Measurements from ENCODE around the gene MTA3.

MTA3 gene

GRCh38 chr2:42706836-42707235, 138.4 kb downstream of the MTA3 start:
- WGBS (ENCODE audit: insufficient coverage): 100% methylated on average over 2 of the region's 3 CpGs
- Histone ChIP-seq H3K9me3 (ENCODE audit: control extremely low read depth in 1 of 5, control insufficient read depth in 4 of 5, insufficient read depth in 2 of 5, low read depth in 1 of 5, low read length in 4 of 5) (no peaks in the 10 kb centered on the region), H3K4me1 (ENCODE audit: control extremely low read depth in 1 of 4, control insufficient read depth in 4 of 4, insufficient read depth in 4 of 4, low read length in 3 of 4) (no peaks in the 10 kb centered on the region), H3K27ac (ENCODE audit: insufficient read depth in 1 of 2, low read depth in 1 of 2, low read length in 2 of 2, poor library complexity in 1 of 2, severe bottlenecking in 2 of 2) (no peak overlapping the region), H3K4me3 (ENCODE audit: control insufficient read depth in 1 of 7, extremely low read depth in 1 of 7, insufficient read depth in 4 of 7, low read depth in 2 of 7, low read length in 6 of 7) (no peak overlapping the region), H3K36me3 (ENCODE audit: control insufficient read depth in 4 of 4, insufficient read depth in 4 of 4, low read length in 3 of 4) (peaks cover 0 to 14% (median 3%) of the 10 kb centered on the region in 4 experiments), H3K27me3 (replicated peaks in 2 of 5; ENCODE audit: control insufficient read depth in 4 of 5, insufficient read depth in 5 of 5, low read length in 4 of 5) (no peaks in the 10 kb centered on the region)
- CTCF ChIA-PET: no interaction called here
- DNase-seq: no peak
- POLR2A ChIA-PET: no interaction called here

DNA sequence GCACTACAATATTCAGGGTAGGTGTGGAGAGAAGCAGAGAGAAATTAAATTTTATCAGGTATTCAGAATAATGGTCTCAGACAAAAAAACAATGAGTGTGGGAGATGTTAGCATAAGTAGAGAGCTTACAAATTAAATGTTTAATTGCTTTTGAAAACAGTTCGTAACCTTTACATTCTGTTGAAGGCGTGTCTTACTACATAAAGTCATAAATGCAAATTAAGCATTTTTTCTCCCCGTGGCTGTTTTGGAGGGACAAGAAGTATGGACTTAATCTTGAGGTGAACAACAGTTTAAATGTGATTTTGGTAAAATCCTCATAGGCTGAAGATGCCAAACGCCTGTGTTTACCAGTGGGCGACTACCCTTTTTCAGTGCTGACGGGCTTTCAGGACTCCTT, 139.7 kb downstream of the MTA3 start:
- WGBS (ENCODE audit: insufficient coverage): 75% methylated on average over 2 of the region's 6 CpGs
- no peak for DNase-seq
- Histone ChIP-seq H3K4me3 (ENCODE audit: control insufficient read depth in 1 of 7, extremely low read depth in 1 of 7, insufficient read depth in 4 of 7, low read depth in 2 of 7, low read length in 6 of 7) (no peak overlapping the region), H3K27ac (ENCODE audit: insufficient read depth in 1 of 2, low read depth in 1 of 2, low read length in 2 of 2, poor library complexity in 1 of 2, severe bottlenecking in 2 of 2) (no peak overlapping the region), H3K9me3 (ENCODE audit: control extremely low read depth in 1 of 5, control insufficient read depth in 4 of 5, insufficient read depth in 2 of 5, low read depth in 1 of 5, low read length in 4 of 5) (no peaks in the 10 kb centered on the region), H3K4me1 (ENCODE audit: control extremely low read depth in 1 of 4, control insufficient read depth in 4 of 4, insufficient read depth in 4 of 4, low read length in 3 of 4) (no peaks in the 10 kb centered on the region), H3K27me3 (replicated peaks in 2 of 5; ENCODE audit: control insufficient read depth in 4 of 5, insufficient read depth in 5 of 5, low read length in 4 of 5) (no peaks in the 10 kb centered on the region), H3K36me3 (ENCODE audit: control insufficient read depth in 4 of 4, insufficient read depth in 4 of 4, low read length in 3 of 4) (peaks cover 0 to 14% (median 3%) of the 10 kb centered on the region in 4 experiments)
- ChIA-PET CTCF (no interaction called here), POLR2A (no interaction called here)

GRCh38 chr2:42711896-42712295, 143.5 kb downstream of the MTA3 start:
- DNase-seq: no peak
- Histone ChIP-seq H3K36me3 (ENCODE audit: control insufficient read depth in 4 of 4, insufficient read depth in 4 of 4, low read length in 3 of 4) (peaks cover 0 to 9% (median 0%) of the 10 kb centered on the region in 4 experiments), H3K4me3 (ENCODE audit: control insufficient read depth in 1 of 7, extremely low read depth in 1 of 7, insufficient read depth in 4 of 7, low read depth in 2 of 7, low read length in 6 of 7) (no peak overlapping the region), H3K4me1 (ENCODE audit: control extremely low read depth in 1 of 4, control insufficient read depth in 4 of 4, insufficient read depth in 4 of 4, low read length in 3 of 4) (no peaks in the 10 kb centered on the region), H3K27ac (ENCODE audit: insufficient read depth in 1 of 2, low read depth in 1 of 2, low read length in 2 of 2, poor library complexity in 1 of 2, severe bottlenecking in 2 of 2) (no peak overlapping the region), H3K9me3 (ENCODE audit: control extremely low read depth in 1 of 5, control insufficient read depth in 4 of 5, insufficient read depth in 2 of 5, low read depth in 1 of 5, low read length in 4 of 5) (no peaks in the 10 kb centered on the region), H3K27me3 (replicated peaks in 2 of 5; ENCODE audit: control insufficient read depth in 4 of 5, insufficient read depth in 5 of 5, low read length in 4 of 5) (no peaks in the 10 kb centered on the region)
- no CpG with 5 or more reads among the region's 1 CpG for WGBS (ENCODE audit: insufficient coverage)
- ChIA-PET POLR2A (no interaction called here), CTCF (no interaction called here)

- Histone ChIP-seq H3K4me1 (ENCODE audit: control extremely low read depth in 1 of 4, control insufficient read depth in 4 of 4, insufficient read depth in 4 of 4, low read length in 3 of 4) (no peaks in the 10 kb centered on the region), H3K9me3 (ENCODE audit: control extremely low read depth in 1 of 5, control insufficient read depth in 4 of 5, insufficient read depth in 2 of 5, low read depth in 1 of 5, low read length in 4 of 5) (no peaks in the 10 kb centered on the region), H3K36me3 (ENCODE audit: control insufficient read depth in 4 of 4, insufficient read depth in 4 of 4, low read length in 3 of 4) (peaks cover 0 to 9% (median 0%) of the 10 kb centered on the region in 4 experiments), H3K27me3 (replicated peaks in 2 of 5; ENCODE audit: control insufficient read depth in 4 of 5, insufficient read depth in 5 of 5, low read length in 4 of 5) (no peaks in the 10 kb centered on the region), H3K4me3 (ENCODE audit: control insufficient read depth in 1 of 7, extremely low read depth in 1 of 7, insufficient read depth in 4 of 7, low read depth in 2 of 7, low read length in 6 of 7) (no peak overlapping the region), H3K27ac (ENCODE audit: insufficient read depth in 1 of 2, low read depth in 1 of 2, low read length in 2 of 2, poor library complexity in 1 of 2, severe bottlenecking in 2 of 2) (no peak overlapping the region)
- no peak for DNase-seq
- CTCF ChIA-PET: interaction anchor here (1.5 kb wide), 1 partner anchor 23 kb away, joined by 3 read pairs; no protein-coding TSS in a partner anchor
- POLR2A ChIA-PET: no interaction called here
- no CpG with 5 or more reads among the region's 2 CpGs for WGBS (ENCODE audit: insufficient coverage)
Observed at GRCh38 chr2:42712934-42713333, 144.5 kb downstream of the MTA3 start.

DNA sequence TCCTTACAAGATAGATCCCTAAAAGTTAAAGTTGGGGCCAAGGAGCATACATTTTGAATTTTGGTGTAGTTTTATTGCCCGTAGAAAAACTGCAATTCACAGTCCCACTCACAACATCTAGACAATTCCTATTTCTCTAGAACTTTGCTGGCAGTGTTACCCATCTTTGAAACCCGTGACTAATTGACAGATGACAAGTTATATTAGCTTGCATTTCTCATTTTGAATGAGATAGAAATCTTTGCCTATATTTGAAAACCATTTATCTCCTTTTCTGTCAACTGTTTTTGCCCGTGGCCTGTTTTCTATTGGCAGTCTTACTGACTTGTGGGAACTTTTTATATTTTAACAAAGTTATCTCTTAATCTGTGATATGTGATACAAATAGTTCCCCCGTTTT, 145.5 kb downstream of the MTA3 start:
- Histone ChIP-seq H3K4me1 (ENCODE audit: control extremely low read depth in 1 of 4, control insufficient read depth in 4 of 4, insufficient read depth in 4 of 4, low read length in 3 of 4) (no peaks in the 10 kb centered on the region), H3K27ac (ENCODE audit: insufficient read depth in 1 of 2, low read depth in 1 of 2, low read length in 2 of 2, poor library complexity in 1 of 2, severe bottlenecking in 2 of 2) (no peak overlapping the region), H3K36me3 (ENCODE audit: control insufficient read depth in 4 of 4, insufficient read depth in 4 of 4, low read length in 3 of 4) (peaks cover 0 to 5% (median 0%) of the 10 kb centered on the region in 4 experiments), H3K9me3 (ENCODE audit: control extremely low read depth in 1 of 5, control insufficient read depth in 4 of 5, insufficient read depth in 2 of 5, low read depth in 1 of 5, low read length in 4 of 5) (no peaks in the 10 kb centered on the region), H3K27me3 (replicated peaks in 2 of 5; ENCODE audit: control insufficient read depth in 4 of 5, insufficient read depth in 5 of 5, low read length in 4 of 5) (no peaks in the 10 kb centered on the region), H3K4me3 (ENCODE audit: control insufficient read depth in 1 of 7, extremely low read depth in 1 of 7, insufficient read depth in 4 of 7, low read depth in 2 of 7, low read length in 6 of 7) (no peak overlapping the region)
- WGBS (ENCODE audit: insufficient coverage): no CpG with 5 or more reads among the region's 4 CpGs
- no peak for DNase-seq
- ChIA-PET CTCF (interaction anchor here (1.5 kb wide), 1 partner anchor 24 kb away, joined by 3 read pairs; no protein-coding TSS in a partner anchor), POLR2A (no interaction called here)

- CTCF ChIA-PET: no interaction called here
- Histone ChIP-seq H3K4me1 (ENCODE audit: control extremely low read depth in 1 of 4, control insufficient read depth in 4 of 4, insufficient read depth in 4 of 4, low read length in 3 of 4) (no peaks in the 10 kb centered on the region), H3K36me3 (ENCODE audit: control insufficient read depth in 4 of 4, insufficient read depth in 4 of 4, low read length in 3 of 4) (no peaks in the 10 kb centered on the region), H3K4me3 (ENCODE audit: control insufficient read depth in 1 of 7, extremely low read depth in 1 of 7, insufficient read depth in 4 of 7, low read depth in 2 of 7, low read length in 6 of 7) (no peak overlapping the region), H3K27me3 (replicated peaks in 2 of 5; ENCODE audit: control insufficient read depth in 4 of 5, insufficient read depth in 5 of 5, low read length in 4 of 5) (no peaks in the 10 kb centered on the region), H3K27ac (ENCODE audit: insufficient read depth in 1 of 2, low read depth in 1 of 2, low read length in 2 of 2, poor library complexity in 1 of 2, severe bottlenecking in 2 of 2) (no peak overlapping the region), H3K9me3 (ENCODE audit: control extremely low read depth in 1 of 5, control insufficient read depth in 4 of 5, insufficient read depth in 2 of 5, low read depth in 1 of 5, low read length in 4 of 5) (no peaks in the 10 kb centered on the region)
- 95% methylated on average over 7 of the region's 7 CpGs for WGBS (ENCODE audit: insufficient coverage)
- no peak for DNase-seq
- POLR2A ChIA-PET: no interaction called here
Observed at GRCh38 chr2:42714686-42715085, 146.3 kb downstream of the MTA3 start.

GRCh38 chr2:42721898-42722297, 153.5 kb downstream of the MTA3 start:
- DNase-seq: no peak
- H3K4me3 ChIP-seq (ENCODE audit: control insufficient read depth in 1 of 7, extremely low read depth in 1 of 7, insufficient read depth in 4 of 7, low read depth in 2 of 7, low read length in 6 of 7): no peak overlapping the region
- POLR2A ChIA-PET: no interaction called here
- no peaks in the 10 kb centered on the region for H3K36me3 ChIP-seq (ENCODE audit: control insufficient read depth in 4 of 4, insufficient read depth in 4 of 4, low read length in 3 of 4)
- no peaks in the 10 kb centered on the region for H3K27me3 ChIP-seq (replicated peaks in 2 of 5; ENCODE audit: control insufficient read depth in 4 of 5, insufficient read depth in 5 of 5, low read length in 4 of 5)
- CTCF ChIA-PET: no interaction called here
- peaks cover 0 to 9% (median 6%) of the 10 kb centered on the region in 4 experiments for H3K4me1 ChIP-seq (ENCODE audit: control extremely low read depth in 1 of 4, control insufficient read depth in 4 of 4, insufficient read depth in 4 of 4, low read length in 3 of 4)
- 100% methylated on average over 1 of the region's 2 CpGs for WGBS (ENCODE audit: insufficient coverage)
- H3K9me3 ChIP-seq (ENCODE audit: control extremely low read depth in 1 of 5, control insufficient read depth in 4 of 5, insufficient read depth in 2 of 5, low read depth in 1 of 5, low read length in 4 of 5): no peaks in the 10 kb centered on the region
- no peak overlapping the region for H3K27ac ChIP-seq (ENCODE audit: insufficient read depth in 1 of 2, low read depth in 1 of 2, low read length in 2 of 2, poor library complexity in 1 of 2, severe bottlenecking in 2 of 2)

Measured in common myeloid progenitor, CD34-positive (primary cell).